ENCODE measurements around the gene VSIG8.

The VSIG8 gene

GRCh38 chr1:159872891-159873290 lies 10.4 kb upstream of the VSIG8 start:
- Mint-ChIP-seq H3K27me3 (no peaks in the 10 kb centered on the region), H3K9me3 (no peaks in the 10 kb centered on the region)

GRCh38 chr1:159870704-159871103 lies 8.2 kb upstream of the VSIG8 start:
- Mint-ChIP-seq H3K27me3 (no peaks in the 10 kb centered on the region), H3K36me3 (ENCODE audit: low read depth) (no peaks in the 10 kb centered on the region), H3K4me3 (no peak overlapping the region), H3K4me1 (ENCODE audit: low read depth) (peaks cover 18% of the 10 kb centered on the region), H3K27ac (no peak overlapping the region), H3K9me3 (no peaks in the 10 kb centered on the region)
- no peak for DNase-seq

More at GRCh38 chr1:159872891-159873290, 10.4 kb upstream of the VSIG8 start:
- DNase-seq = no peak
- H3K27ac Mint-ChIP-seq = no peak overlapping the region
- H3K4me1 Mint-ChIP-seq (ENCODE audit: low read depth) = peaks cover 7% of the 10 kb centered on the region
- H3K36me3 Mint-ChIP-seq (ENCODE audit: low read depth) = no peaks in the 10 kb centered on the region
- no peak overlapping the region for H3K4me3 Mint-ChIP-seq

- Mint-ChIP-seq H3K4me3 (no peak overlapping the region), H3K27me3 (no peaks in the 10 kb centered on the region), H3K27ac (no peak overlapping the region), H3K9me3 (no peaks in the 10 kb centered on the region), H3K36me3 (ENCODE audit: low read depth) (no peaks in the 10 kb centered on the region), H3K4me1 (ENCODE audit: low read depth) (peaks cover 18% of the 10 kb centered on the region)
- no peak for DNase-seq
Observed at GRCh38 chr1:159869607-159870006, 7.2 kb upstream of the VSIG8 start.

- peaks cover 2% of the 10 kb centered on the region for H3K27me3 Mint-ChIP-seq
- no peaks in the 10 kb centered on the region for H3K36me3 Mint-ChIP-seq (ENCODE audit: low read depth)
- no peak overlapping the region for H3K27ac Mint-ChIP-seq
- DNase-seq = no peak
- no peak overlapping the region for H3K4me3 Mint-ChIP-seq
- peaks cover 18% of the 10 kb centered on the region for H3K4me1 Mint-ChIP-seq (ENCODE audit: low read depth)
- H3K9me3 Mint-ChIP-seq = no peaks in the 10 kb centered on the region
Observed at GRCh38 chr1:159869173-159869572, 6.7 kb upstream of the VSIG8 start.

GRCh38 chr1:159868766-159869165 lies 6.3 kb upstream of the VSIG8 start:
- Mint-ChIP-seq H3K4me3 (no peak overlapping the region), H3K4me1 (ENCODE audit: low read depth) (peaks cover 18% of the 10 kb centered on the region), H3K36me3 (ENCODE audit: low read depth) (no peaks in the 10 kb centered on the region), H3K9me3 (no peaks in the 10 kb centered on the region), H3K27me3 (peaks cover 3% of the 10 kb centered on the region), H3K27ac (no peak overlapping the region)
- DNase-seq = no peak

GRCh38 chr1:159867664-159868026 lies 5.2 kb upstream of the VSIG8 start:
- no peak for DNase-seq

GRCh38 chr1:159866905-159867663 lies 4.6 kb upstream of the VSIG8 start:
- Mint-ChIP-seq H3K36me3 (ENCODE audit: low read depth) (no peaks in the 10 kb centered on the region), H3K9me3 (no peaks in the 10 kb centered on the region), H3K4me3 (no peak overlapping the region), H3K27ac (no peak overlapping the region), H3K27me3 (peaks cover 3% of the 10 kb centered on the region), H3K4me1 (ENCODE audit: low read depth) (peaks cover 18% of the 10 kb centered on the region)
- DNase-seq = no peak

More at GRCh38 chr1:159867664-159868026, 5.2 kb upstream of the VSIG8 start:
- no peak overlapping the region for H3K27ac Mint-ChIP-seq
- peaks cover 18% of the 10 kb centered on the region for H3K4me1 Mint-ChIP-seq (ENCODE audit: low read depth)
- no peak overlapping the region for H3K4me3 Mint-ChIP-seq
- no peaks in the 10 kb centered on the region for H3K9me3 Mint-ChIP-seq
- peaks cover 3% of the 10 kb centered on the region for H3K27me3 Mint-ChIP-seq
- no peaks in the 10 kb centered on the region for H3K36me3 Mint-ChIP-seq (ENCODE audit: low read depth)

- no peak overlapping the region for H3K4me3 Mint-ChIP-seq
- H3K36me3 Mint-ChIP-seq (ENCODE audit: low read depth) = no peaks in the 10 kb centered on the region
Observed at GRCh38 chr1:159866066-159866465, 3.6 kb upstream of the VSIG8 start.

GRCh38 chr1:159864262-159864661 lies 1.8 kb upstream of the VSIG8 start:
- Mint-ChIP-seq H3K4me1 (ENCODE audit: low read depth) (peaks cover 16% of the 10 kb centered on the region), H3K27me3 (peaks cover 3% of the 10 kb centered on the region), H3K4me3 (no peak overlapping the region), H3K27ac (no peak overlapping the region), H3K9me3 (no peaks in the 10 kb centered on the region), H3K36me3 (ENCODE audit: low read depth) (no peaks in the 10 kb centered on the region)
- no peak for DNase-seq

More at GRCh38 chr1:159866066-159866465, 3.6 kb upstream of the VSIG8 start:
- Mint-ChIP-seq H3K27me3 (peaks cover 3% of the 10 kb centered on the region), H3K9me3 (no peaks in the 10 kb centered on the region), H3K27ac (no peak overlapping the region), H3K4me1 (ENCODE audit: low read depth) (peaks cover 18% of the 10 kb centered on the region)
- no peak for DNase-seq

- Mint-ChIP-seq H3K27me3 (peaks cover 3% of the 10 kb centered on the region), H3K4me3 (no peak overlapping the region), H3K27ac (no peak overlapping the region), H3K9me3 (no peaks in the 10 kb centered on the region), H3K4me1 (ENCODE audit: low read depth) (peaks cover 9% of the 10 kb centered on the region), H3K36me3 (ENCODE audit: low read depth) (no peaks in the 10 kb centered on the region)
- no peak for DNase-seq
Observed at GRCh38 chr1:159862031-159862430, 426 bp downstream of the VSIG8 start.

- no peaks in the 10 kb centered on the region for H3K36me3 Mint-ChIP-seq (ENCODE audit: low read depth)
- H3K4me3 Mint-ChIP-seq = no peak overlapping the region
- peaks cover 7% of the 10 kb centered on the region for H3K4me1 Mint-ChIP-seq (ENCODE audit: low read depth)
- peaks cover 3% of the 10 kb centered on the region for H3K27me3 Mint-ChIP-seq
- no peaks in the 10 kb centered on the region for H3K9me3 Mint-ChIP-seq
- DNase-seq = no peak
- no peak overlapping the region for H3K27ac Mint-ChIP-seq
Observed at GRCh38 chr1:159861218-159861617, 1.2 kb downstream of the VSIG8 start.

- H3K4me3 Mint-ChIP-seq = no peak overlapping the region
- H3K27ac Mint-ChIP-seq = no peak overlapping the region
- H3K36me3 Mint-ChIP-seq (ENCODE audit: low read depth) = no peaks in the 10 kb centered on the region
- peaks cover 3% of the 10 kb centered on the region for H3K27me3 Mint-ChIP-seq
- no peaks in the 10 kb centered on the region for H3K9me3 Mint-ChIP-seq
- H3K4me1 Mint-ChIP-seq (ENCODE audit: low read depth) = peaks cover 5% of the 10 kb centered on the region
- DNase-seq = no peak
Observed at GRCh38 chr1:159860456-159860855, 2.0 kb downstream of the VSIG8 start.

GRCh38 chr1:159859767-159860322 lies 2.6 kb downstream of the VSIG8 start:
- H3K4me3 Mint-ChIP-seq = no peak overlapping the region
- H3K9me3 Mint-ChIP-seq = no peaks in the 10 kb centered on the region
- no peak for DNase-seq
- no peak overlapping the region for H3K27ac Mint-ChIP-seq
- H3K36me3 Mint-ChIP-seq (ENCODE audit: low read depth) = no peaks in the 10 kb centered on the region
- peaks cover 3% of the 10 kb centered on the region for H3K27me3 Mint-ChIP-seq
- H3K4me1 Mint-ChIP-seq (ENCODE audit: low read depth) = peaks cover 10% of the 10 kb centered on the region

GRCh38 chr1:159857889-159858288 lies 4.6 kb downstream of the VSIG8 start:
- no peak overlapping the region for H3K4me3 Mint-ChIP-seq
- peaks cover 19% of the 10 kb centered on the region for H3K4me1 Mint-ChIP-seq (ENCODE audit: low read depth)
- no peak overlapping the region for H3K27ac Mint-ChIP-seq
- H3K9me3 Mint-ChIP-seq = no peaks in the 10 kb centered on the region
- H3K27me3 Mint-ChIP-seq = no peaks in the 10 kb centered on the region
- H3K36me3 Mint-ChIP-seq (ENCODE audit: low read depth) = no peaks in the 10 kb centered on the region
- DNase-seq = no peak

GRCh38 chr1:159856576-159856975 lies 5.9 kb downstream of the VSIG8 start:
- no peak overlapping the region for H3K4me3 Mint-ChIP-seq
- H3K4me1 Mint-ChIP-seq (ENCODE audit: low read depth) = peaks cover 21% of the 10 kb centered on the region
- DNase-seq = no peak
- no peaks in the 10 kb centered on the region for H3K36me3 Mint-ChIP-seq (ENCODE audit: low read depth)
- no peaks in the 10 kb centered on the region for H3K27me3 Mint-ChIP-seq
- H3K9me3 Mint-ChIP-seq = no peaks in the 10 kb centered on the region
- H3K27ac Mint-ChIP-seq = no peak overlapping the region
